ENCODE results near the gene TNFSF8.

Gene TNFSF8

DNA sequence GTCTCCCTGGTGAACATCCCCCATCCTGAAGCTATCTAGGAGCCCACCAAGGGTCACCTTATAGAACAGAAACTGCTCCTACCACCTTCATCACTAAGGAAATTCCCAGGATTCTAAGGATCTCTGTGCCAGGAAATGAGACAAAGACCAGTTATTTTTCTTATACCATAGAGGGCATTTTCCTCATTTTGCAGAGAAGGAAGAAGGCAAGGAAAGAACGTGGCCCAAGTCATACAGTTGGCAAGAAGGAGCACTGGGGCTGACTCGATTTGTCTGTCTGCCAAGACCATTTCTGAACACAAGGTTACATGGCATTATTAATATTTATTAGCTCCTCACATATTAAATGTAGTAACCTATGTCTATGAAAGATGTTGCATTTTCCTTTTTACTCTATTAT is 74.9 kb downstream of the TNFSF8 start:
- H3K4me3 ChIP-seq (ENCODE audit: low read depth, low read length): no peak overlapping the region
- CTCF ChIA-PET: interaction anchor here (0.9 to 1.2 kb wide), 3 partner anchors 10 to 52 kb away, joined by 3 to 6 read pairs (median 3); no protein-coding TSS in a partner anchor
- POLR2A ChIA-PET: no interaction called here
- no peak overlapping the region for H3K27ac ChIP-seq (ENCODE audit: extremely low read depth, low read depth, low read length)
- no peaks in the 10 kb centered on the region for H3K4me1 ChIP-seq (ENCODE audit: control insufficient read depth, insufficient read depth, low read length)
- H3K9me3 ChIP-seq (ENCODE audit: control insufficient read depth, insufficient read depth, low read depth, low read length): no peaks in the 10 kb centered on the region
- TF ChIP-seq ZNF416 (tag by site-specific recombination; IDR thresholded peaks at IDR 0.05) (no peak), ZNF184 (tag by site-specific recombination; IDR thresholded peaks at IDR 0.05) (no peak), ZBTB48 (tag by site-specific recombination; IDR thresholded peaks at IDR 0.05) (no peak), ZNF202 (tag by site-specific recombination; IDR thresholded peaks at IDR 0.05; ENCODE audit: borderline replicate concordance) (no peak), ZNF335 (tag by site-specific recombination; conservative IDR thresholded peaks at IDR 0.05) (no peak), ZNF221 (tag by site-specific recombination; IDR thresholded peaks at IDR 0.05; ENCODE audit: borderline replicate concordance) (no peak), ZBTB20 (tag by site-specific recombination; IDR thresholded peaks at IDR 0.05) (no peak), ZNF175 (tag by site-specific recombination; IDR thresholded peaks at IDR 0.05) (no peak), ZNF112 (tag by site-specific recombination; IDR thresholded peaks at IDR 0.05) (no peak)
- TF ChIP-seq, protein P1, sequence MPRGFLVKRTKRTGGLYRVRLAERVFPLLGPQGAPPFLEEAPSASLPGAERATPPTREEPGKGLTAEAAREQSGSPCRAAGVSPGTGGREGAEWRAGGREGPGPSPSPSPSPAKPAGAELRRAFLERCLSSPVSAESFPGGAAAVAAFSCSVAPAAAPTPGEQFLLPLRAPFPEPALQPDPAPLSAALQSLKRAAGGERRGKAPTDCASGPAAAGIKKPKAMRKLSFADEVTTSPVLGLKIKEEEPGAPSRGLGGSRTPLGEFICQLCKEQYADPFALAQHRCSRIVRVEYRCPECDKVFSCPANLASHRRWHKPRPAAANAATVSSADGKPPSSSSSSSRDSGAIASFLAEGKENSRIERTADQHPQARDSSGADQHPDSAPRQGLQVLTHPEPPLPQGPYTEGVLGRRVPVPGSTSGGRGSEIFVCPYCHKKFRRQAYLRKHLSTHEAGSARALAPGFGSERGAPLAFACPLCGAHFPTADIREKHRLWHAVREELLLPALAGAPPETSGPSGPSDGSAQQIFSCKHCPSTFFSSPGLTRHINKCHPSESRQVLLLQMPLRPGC (tag by site-specific recombination; IDR thresholded peaks at IDR 0.05): no peak
- TF ChIP-seq, protein P2, sequence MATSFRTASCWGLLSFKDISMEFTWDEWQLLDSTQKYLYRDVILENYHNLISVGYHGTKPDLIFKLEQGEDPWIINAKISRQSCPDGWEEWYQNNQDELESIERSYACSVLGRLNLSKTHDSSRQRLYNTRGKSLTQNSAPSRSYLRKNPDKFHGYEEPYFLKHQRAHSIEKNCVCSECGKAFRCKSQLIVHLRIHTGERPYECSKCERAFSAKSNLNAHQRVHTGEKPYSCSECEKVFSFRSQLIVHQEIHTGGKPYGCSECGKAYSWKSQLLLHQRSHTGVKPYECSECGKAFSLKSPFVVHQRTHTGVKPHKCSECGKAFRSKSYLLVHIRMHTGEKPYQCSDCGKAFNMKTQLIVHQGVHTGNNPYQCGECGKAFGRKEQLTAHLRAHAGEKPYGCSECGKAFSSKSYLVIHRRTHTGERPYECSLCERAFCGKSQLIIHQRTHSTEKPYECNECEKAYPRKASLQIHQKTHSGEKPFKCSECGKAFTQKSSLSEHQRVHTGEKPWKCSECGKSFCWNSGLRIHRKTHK (tag by site-specific recombination; IDR thresholded peaks at IDR 0.05): no peak
- TF ChIP-seq, protein P3, sequence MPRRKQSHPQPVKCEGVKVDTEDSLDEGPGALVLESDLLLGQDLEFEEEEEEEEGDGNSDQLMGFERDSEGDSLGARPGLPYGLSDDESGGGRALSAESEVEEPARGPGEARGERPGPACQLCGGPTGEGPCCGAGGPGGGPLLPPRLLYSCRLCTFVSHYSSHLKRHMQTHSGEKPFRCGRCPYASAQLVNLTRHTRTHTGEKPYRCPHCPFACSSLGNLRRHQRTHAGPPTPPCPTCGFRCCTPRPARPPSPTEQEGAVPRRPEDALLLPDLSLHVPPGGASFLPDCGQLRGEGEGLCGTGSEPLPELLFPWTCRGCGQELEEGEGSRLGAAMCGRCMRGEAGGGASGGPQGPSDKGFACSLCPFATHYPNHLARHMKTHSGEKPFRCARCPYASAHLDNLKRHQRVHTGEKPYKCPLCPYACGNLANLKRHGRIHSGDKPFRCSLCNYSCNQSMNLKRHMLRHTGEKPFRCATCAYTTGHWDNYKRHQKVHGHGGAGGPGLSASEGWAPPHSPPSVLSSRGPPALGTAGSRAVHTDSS (tag by site-specific recombination; IDR thresholded peaks at IDR 0.05): no peak
- TF ChIP-seq, protein P4, sequence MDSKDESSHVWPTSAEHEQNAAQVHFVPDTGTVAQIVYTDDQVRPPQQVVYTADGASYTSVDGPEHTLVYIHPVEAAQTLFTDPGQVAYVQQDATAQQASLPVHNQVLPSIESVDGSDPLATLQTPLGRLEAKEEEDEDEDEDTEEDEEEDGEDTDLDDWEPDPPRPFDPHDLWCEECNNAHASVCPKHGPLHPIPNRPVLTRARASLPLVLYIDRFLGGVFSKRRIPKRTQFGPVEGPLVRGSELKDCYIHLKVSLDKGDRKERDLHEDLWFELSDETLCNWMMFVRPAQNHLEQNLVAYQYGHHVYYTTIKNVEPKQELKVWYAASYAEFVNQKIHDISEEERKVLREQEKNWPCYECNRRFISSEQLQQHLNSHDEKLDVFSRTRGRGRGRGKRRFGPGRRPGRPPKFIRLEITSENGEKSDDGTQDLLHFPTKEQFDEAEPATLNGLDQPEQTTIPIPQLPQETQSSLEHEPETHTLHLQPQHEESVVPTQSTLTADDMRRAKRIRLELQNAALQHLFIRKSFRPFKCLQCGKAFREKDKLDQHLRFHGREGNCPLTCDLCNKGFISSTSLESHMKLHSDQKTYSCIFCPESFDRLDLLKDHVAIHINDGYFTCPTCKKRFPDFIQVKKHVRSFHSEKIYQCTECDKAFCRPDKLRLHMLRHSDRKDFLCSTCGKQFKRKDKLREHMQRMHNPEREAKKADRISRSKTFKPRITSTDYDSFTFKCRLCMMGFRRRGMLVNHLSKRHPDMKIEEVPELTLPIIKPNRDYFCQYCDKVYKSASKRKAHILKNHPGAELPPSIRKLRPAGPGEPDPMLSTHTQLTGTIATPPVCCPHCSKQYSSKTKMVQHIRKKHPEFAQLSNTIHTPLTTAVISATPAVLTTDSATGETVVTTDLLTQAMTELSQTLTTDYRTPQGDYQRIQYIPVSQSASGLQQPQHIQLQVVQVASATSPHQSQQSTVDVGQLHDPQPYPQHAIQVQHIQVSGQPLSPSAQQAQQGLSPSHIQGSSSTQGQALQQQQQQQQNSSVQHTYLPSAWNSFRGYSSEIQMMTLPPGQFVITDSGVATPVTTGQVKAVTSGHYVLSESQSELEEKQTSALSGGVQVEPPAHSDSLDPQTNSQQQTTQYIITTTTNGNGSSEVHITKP (tag by site-specific recombination; IDR thresholded peaks at IDR 0.05): no peak
- no peaks in the 10 kb centered on the region for H3K36me3 ChIP-seq (ENCODE audit: control insufficient read depth in 2 of 2, insufficient read depth in 1 of 2, low read length in 2 of 2)

DNA sequence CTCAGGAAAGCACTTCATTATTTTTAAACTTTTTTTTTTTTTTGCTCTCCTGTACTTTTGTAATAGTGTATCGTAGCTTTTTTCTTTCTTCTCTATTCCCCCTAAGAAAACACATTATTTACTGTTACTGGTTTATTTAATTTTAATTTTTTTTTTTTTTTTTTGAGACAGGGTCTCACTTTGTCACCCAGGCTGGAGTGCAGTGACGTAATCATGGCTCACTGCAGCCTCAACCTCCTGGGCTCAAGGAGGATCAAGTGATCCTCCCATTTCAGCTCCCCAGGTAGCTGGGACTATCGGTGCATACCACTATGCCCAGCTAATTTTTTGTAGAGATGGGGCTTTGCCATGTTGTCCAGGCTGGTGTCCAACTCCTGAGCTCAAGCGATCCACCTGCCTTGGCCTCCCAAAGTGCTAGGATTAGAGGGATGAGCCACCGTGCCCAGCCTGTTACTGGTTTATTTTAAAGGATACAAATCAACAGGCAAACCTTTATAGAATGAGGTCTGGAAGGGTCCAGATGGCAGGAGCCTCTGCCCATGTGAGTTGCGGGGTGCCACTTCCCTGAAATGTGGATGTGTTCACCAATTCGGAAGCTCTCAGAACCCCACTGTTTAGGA is 75.5 kb downstream of the TNFSF8 start:
- ChIA-PET POLR2A (no interaction called here), CTCF (interaction anchor here (0.9 kb wide), 1 partner anchor 9 kb away, joined by 3 read pairs; no protein-coding TSS in a partner anchor)
- H3K9me3 ChIP-seq (ENCODE audit: control insufficient read depth, insufficient read depth, low read depth, low read length): no peaks in the 10 kb centered on the region
- no peak overlapping the region for H3K27ac ChIP-seq (ENCODE audit: extremely low read depth, low read depth, low read length)
- H3K4me1 ChIP-seq (ENCODE audit: control insufficient read depth, insufficient read depth, low read length): no peaks in the 10 kb centered on the region
- no peak for TF ChIP-seq SALL2 (tag by site-specific recombination; IDR thresholded peaks at IDR 0.05; ENCODE audit: borderline replicate concordance)
- TF ChIP-seq, protein P5, sequence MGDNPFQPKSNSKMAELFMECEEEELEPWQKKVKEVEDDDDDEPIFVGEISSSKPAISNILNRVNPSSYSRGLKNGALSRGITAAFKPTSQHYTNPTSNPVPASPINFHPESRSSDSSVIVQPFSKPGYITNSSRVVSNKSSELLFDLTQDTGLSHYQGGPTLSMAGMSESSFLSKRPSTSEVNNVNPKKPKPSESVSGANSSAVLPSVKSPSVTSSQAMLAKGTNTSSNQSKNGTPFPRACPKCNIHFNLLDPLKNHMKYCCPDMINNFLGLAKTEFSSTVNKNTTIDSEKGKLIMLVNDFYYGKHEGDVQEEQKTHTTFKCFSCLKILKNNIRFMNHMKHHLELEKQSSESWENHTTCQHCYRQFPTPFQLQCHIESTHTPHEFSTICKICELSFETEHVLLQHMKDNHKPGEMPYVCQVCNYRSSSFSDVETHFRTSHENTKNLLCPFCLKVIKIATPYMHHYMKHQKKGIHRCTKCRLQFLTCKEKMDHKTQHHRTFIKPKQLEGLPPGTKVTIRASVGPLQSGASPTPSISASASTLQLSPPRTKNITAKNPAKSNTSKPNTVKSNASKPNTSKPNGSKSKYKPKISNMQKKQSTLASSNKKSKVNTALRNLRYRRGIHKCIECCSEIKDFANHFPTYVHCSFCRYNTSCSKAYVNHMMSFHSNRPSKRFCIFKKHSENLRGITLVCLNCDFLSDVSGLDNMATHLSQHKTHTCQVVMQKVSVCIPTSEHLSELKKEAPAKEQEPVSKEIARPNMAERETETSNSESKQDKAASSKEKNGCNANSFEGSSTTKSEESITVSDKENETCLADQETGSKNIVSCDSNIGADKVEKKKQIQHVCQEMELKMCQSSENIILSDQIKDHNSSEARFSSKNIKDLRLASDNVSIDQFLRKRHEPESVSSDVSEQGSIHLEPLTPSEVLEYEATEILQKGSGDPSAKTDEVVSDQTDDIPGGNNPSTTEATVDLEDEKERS (tag by site-specific recombination; IDR thresholded peaks at IDR 0.05): no peak
- no peak for TF ChIP-seq ZNF792 (tag by site-specific recombination; IDR thresholded peaks at IDR 0.05)
- TF ChIP-seq ZNF555 (tag by site-specific recombination; conservative IDR thresholded peaks at IDR 0.05): no peak
- TF ChIP-seq ZNF600 (tag by site-specific recombination; IDR thresholded peaks at IDR 0.05): no peak
- TF ChIP-seq GLI4 (tag by site-specific recombination; IDR thresholded peaks at IDR 0.05): no peak
- TF ChIP-seq ZNF621 (tag by site-specific recombination; IDR thresholded peaks at IDR 0.05): no peak
- no peaks in the 10 kb centered on the region for H3K36me3 ChIP-seq (ENCODE audit: control insufficient read depth in 2 of 2, insufficient read depth in 1 of 2, low read length in 2 of 2)
- H3K4me3 ChIP-seq (ENCODE audit: low read depth, low read length): no peak overlapping the region
